Neural cell (in vitro differentiated cells): ENCODE results near the gene APOOL.

Source experiments
- EP300 ChIP-seq: fragments of 450-650 bp; conservative IDR thresholded peaks from 2 replicates; pipeline ENCODE4 v1.6.1; 2014; ENCODE audit warnings: antibody characterized with exemption, mild to moderate bottlenecking, moderate library complexity; ENCODE audit not compliant: poor library complexity, severe bottlenecking
- EZH2 ChIP-seq: fragments of 200-600, 300-800 bp; shearing (Covaris generic), sonication (generic); IDR thresholded peaks from 2 replicates; pipeline ENCODE4 v1.6.1; 2014; ENCODE audit warnings: antibody characterized with exemption, low read length, borderline replicate concordance, mild to moderate bottlenecking; ENCODE audit not compliant: insufficient read depth, poor library complexity, severe bottlenecking
- MXI1 ChIP-seq: fragments of 450-650 bp; conservative IDR thresholded peaks from 2 replicates; pipeline ENCODE4 v1.6.1; 2014; ENCODE audit warnings: antibody characterized with exemption, mild to moderate bottlenecking; ENCODE audit not compliant: poor library complexity, severe bottlenecking
- POLR2AphosphoS5 ChIP-seq: IDR thresholded peaks from 2 replicates; pipeline ENCODE4 v1.6.1; 2012
- RAD21 ChIP-seq: fragments of 450-650 bp; conservative IDR thresholded peaks from 2 replicates; pipeline ENCODE4 v1.6.1; 2014; ENCODE audit warnings: antibody characterized with exemption, mild to moderate bottlenecking, moderate library complexity
- SMC3 ChIP-seq: fragments of 450-650 bp; conservative IDR thresholded peaks from 2 replicates; pipeline ENCODE4 v1.6.1; 2014; ENCODE audit warnings: antibody characterized with exemption, mild to moderate bottlenecking, moderate library complexity; ENCODE audit not compliant: poor library complexity
- TAF1 ChIP-seq: IDR thresholded peaks from 2 replicates; pipeline ENCODE4 v1.6.1; 2012; ENCODE audit warnings: low read depth
- TF ChIP-seq, protein P1 (sequence below): fragments of 450-650 bp; IDR thresholded peaks from 2 replicates; pipeline ENCODE4 v1.5.1; 2014; ENCODE audit warnings: antibody characterized with exemption, mild to moderate bottlenecking, moderate library complexity; ENCODE audit not compliant: poor library complexity, severe bottlenecking
- TF ChIP-seq, protein P2 (sequence below): IDR thresholded peaks from 2 replicates; pipeline ENCODE4 v1.6.1; 2012; ENCODE audit warnings: borderline replicate concordance

DNA sequence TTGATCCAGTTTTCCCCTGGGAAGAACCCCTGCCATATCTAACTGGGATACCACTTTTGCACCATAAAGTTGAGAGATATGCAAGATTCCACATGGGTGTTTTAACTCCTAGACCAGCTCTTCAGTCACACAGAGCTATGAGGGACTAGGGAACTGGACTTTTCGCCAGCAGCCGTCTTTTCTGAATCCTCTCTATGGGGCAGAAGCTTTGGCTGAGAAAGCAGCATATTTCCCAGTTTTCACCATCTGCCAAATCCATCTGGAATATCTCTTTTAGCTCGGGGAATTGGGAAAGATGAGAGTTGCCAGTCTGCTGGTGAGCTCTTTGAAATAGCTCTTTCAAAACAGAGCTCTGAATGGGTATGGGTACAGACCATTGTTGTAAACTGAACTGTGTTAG, 20.9 kb downstream of the APOOL start:
- TF ChIP-seq, protein P1, sequence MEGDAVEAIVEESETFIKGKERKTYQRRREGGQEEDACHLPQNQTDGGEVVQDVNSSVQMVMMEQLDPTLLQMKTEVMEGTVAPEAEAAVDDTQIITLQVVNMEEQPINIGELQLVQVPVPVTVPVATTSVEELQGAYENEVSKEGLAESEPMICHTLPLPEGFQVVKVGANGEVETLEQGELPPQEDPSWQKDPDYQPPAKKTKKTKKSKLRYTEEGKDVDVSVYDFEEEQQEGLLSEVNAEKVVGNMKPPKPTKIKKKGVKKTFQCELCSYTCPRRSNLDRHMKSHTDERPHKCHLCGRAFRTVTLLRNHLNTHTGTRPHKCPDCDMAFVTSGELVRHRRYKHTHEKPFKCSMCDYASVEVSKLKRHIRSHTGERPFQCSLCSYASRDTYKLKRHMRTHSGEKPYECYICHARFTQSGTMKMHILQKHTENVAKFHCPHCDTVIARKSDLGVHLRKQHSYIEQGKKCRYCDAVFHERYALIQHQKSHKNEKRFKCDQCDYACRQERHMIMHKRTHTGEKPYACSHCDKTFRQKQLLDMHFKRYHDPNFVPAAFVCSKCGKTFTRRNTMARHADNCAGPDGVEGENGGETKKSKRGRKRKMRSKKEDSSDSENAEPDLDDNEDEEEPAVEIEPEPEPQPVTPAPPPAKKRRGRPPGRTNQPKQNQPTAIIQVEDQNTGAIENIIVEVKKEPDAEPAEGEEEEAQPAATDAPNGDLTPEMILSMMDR, result no peak
- TF ChIP-seq POLR2AphosphoS5 (no peak), EP300 (no peak), EZH2 (no peak), MXI1 (no peak), RAD21 (no peak), TAF1 (no peak), SMC3 (no peak)
- TF ChIP-seq, protein P2, sequence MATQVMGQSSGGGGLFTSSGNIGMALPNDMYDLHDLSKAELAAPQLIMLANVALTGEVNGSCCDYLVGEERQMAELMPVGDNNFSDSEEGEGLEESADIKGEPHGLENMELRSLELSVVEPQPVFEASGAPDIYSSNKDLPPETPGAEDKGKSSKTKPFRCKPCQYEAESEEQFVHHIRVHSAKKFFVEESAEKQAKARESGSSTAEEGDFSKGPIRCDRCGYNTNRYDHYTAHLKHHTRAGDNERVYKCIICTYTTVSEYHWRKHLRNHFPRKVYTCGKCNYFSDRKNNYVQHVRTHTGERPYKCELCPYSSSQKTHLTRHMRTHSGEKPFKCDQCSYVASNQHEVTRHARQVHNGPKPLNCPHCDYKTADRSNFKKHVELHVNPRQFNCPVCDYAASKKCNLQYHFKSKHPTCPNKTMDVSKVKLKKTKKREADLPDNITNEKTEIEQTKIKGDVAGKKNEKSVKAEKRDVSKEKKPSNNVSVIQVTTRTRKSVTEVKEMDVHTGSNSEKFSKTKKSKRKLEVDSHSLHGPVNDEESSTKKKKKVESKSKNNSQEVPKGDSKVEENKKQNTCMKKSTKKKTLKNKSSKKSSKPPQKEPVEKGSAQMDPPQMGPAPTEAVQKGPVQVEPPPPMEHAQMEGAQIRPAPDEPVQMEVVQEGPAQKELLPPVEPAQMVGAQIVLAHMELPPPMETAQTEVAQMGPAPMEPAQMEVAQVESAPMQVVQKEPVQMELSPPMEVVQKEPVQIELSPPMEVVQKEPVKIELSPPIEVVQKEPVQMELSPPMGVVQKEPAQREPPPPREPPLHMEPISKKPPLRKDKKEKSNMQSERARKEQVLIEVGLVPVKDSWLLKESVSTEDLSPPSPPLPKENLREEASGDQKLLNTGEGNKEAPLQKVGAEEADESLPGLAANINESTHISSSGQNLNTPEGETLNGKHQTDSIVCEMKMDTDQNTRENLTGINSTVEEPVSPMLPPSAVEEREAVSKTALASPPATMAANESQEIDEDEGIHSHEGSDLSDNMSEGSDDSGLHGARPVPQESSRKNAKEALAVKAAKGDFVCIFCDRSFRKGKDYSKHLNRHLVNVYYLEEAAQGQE, result no peak
